Activated CD4-positive, CD25-positive, alpha-beta regulatory T cell (primary cell): ENCODE data around the gene NEGR1.
"Not testable (repeated sequence)": the region's sequence is repeated elsewhere in the genome, so short reads cannot be mapped to it uniquely, and the experiment has no call there.

Experiments used
- DNase-seq, 4 experiments: peaks; one replicate each; lab custom pipeline; 2025; lab: John Stamatoyannopoulos, UW

The NEGR1 gene

DNA sequence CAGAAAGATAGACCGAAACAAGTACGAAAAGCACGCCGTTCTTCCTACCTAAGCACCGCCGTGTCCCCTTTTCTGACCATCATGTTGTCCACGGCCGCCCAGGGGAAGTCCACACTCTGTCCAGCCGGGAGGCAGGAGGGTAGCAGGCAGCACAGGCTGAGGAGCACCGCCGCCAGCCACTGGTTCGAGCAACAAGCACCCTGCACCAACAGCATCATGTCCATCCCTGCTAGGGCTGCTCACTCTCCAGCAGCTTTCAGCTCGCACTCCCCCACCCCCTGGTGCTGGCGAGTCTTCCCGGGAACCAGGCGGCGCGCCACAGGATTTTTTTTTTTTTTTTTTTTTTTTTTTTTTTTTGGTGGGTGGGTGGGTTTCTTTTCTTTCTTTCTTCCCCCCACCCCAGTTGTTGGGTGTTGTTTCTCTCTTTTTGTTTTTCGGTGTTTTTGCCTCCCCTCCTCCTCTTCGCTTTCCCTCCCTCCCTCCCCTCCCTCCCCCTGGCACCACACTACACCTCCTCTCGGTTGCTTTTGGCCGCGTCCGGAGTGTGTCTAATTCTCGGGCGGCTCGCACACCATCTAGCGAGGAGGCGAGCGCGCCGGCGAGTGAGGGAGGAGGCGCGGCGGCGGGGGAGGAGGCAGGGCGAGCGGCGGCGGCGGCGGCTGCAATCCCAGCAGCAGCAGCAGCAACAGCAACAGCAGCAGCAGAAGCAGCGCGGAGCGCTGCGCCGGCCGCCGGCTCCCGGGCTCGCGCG lies at the start of gene NEGR1:
TSS of gene NEGR1 (minus strand) at position 269 of the 751 bp plus-strand sequence.
- peak in 1 of 4 experiments; percentile 12 for DNase-seq

DNA sequence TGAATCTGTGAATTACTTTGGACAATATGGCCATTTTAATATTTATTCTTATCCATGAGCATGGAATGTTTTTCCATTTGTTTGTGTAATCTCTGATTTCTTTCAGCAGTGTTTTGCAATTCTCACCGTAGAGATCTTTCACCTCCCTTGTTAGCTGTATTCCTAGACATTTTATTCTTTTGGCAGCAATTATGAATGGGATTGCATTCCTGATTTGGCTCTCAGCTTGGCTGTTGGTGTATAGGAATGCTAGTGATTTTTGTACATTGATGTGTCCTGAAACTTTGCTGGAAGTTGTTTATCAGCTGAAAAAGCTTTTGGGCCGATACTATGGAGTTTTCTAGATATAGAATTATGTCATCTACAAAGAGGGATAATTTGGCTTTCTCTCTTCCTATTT lies 44.2 kb upstream of the NEGR1 start:
- DNase-seq, result no peak

DNA sequence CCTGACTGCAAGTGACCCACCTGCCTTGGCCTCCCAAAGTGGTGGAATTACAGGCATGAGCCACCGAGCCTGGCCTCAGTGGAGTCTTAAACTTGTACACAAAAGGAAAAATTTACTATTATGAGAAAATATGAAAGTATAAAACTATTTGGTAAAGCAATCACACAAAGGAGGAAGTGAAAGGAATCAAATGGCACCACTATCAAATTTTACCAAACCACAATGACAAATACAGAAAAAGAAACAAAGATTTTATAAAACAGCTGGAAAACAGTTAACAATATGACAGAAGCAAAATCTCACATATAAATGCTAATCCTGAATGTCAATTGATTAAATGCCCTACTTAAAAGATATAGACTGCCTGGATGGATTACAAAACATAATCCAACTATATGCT lies 42.1 kb upstream of the NEGR1 start:
- no peak for DNase-seq

DNA sequence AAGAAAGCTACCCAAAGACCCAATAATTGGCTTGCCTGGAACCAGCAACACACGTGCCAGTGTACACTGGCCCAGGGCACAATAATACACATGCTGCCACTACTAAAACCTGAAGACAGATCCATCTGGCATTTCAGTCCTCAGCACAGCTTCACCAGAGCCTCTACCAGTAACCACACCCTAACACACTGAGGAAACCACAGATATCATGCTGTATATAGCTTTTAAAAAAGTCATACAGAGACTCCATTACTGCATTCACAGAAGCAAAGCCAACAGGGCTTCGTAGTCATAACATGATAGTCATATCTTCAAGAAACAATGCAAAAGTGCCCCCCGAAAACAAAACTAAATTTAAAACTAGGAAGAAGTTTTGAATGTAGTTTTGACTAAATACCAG lies 40.6 kb upstream of the NEGR1 start:
- DNase-seq, result no peak

DNA sequence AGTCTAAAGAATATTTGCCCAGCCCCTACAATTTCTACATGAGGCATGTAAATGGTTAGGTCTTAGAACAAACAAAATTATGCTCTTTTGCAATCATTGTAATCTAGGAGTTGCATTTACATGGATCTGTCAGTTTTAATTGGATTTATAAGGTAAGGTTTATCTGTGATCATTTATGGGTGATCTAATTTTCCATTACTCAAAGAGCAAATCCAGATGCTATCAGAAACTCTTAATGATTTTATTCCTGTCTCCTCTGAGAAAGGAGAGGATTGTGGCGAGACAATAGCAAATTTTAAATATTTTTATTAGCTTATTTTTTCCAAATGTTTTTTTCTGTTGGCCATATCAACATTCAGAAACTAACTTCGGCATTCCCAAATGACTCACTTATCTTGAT lies 14.2 kb upstream of the NEGR1 start:
- DNase-seq, result no peak

DNA sequence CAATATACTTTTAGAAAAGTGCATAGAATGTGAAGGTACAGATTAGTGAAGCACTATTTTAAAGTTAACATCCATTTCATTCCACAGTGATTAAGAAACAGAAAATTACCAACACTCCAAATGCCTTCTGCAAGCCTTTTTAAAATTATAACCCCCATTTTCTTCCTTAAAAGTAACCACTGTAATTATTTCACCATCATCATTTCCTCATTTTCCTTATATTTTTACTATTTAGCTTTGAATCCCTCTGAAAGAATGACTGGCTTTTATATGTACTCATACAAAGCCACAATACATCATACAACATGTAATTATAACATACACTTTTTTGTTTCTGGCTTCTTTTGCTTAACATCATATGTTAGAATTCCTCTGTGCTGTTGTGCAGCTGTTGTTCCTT lies 6.5 kb upstream of the NEGR1 start:
- no peak for DNase-seq

DNA sequence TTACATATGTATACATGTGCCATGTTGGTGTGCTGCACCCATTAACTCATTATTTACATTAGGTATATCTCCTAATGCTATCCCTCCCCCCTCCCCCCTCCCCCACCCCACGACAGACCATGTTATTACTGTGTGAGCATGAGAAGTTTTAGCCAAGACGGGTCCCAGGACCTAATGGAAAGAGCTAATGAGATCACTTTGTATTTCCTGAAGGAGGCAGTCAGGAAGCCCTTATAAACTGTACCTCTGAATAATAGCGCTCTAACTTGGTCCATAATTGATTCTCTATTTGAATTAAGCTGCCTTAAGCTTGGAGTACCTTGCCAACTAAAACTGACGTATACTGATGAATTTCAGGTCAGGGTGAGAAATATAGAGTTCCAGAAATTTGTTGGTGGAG lies 4.1 kb upstream of the NEGR1 start:
- DNase-seq, result no peak

DNA sequence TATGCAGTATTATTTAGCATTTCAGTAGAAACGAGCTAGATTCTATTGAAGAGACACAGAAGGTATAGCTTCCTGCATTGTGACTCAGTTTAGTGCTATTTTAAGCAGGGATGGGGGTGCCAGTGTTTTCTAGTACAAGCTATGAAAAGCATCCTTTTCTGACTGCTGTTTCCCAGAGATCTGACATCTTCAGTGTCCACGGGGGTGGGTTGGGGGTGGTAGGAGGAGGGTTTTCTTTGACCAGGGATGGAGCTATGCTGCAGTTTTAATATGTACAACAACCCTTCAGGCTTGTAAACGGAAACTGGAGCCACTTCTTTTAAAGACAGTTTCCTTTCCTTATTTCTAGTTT lies 2.7 kb upstream of the NEGR1 start:
- DNase-seq, result no peak

DNA sequence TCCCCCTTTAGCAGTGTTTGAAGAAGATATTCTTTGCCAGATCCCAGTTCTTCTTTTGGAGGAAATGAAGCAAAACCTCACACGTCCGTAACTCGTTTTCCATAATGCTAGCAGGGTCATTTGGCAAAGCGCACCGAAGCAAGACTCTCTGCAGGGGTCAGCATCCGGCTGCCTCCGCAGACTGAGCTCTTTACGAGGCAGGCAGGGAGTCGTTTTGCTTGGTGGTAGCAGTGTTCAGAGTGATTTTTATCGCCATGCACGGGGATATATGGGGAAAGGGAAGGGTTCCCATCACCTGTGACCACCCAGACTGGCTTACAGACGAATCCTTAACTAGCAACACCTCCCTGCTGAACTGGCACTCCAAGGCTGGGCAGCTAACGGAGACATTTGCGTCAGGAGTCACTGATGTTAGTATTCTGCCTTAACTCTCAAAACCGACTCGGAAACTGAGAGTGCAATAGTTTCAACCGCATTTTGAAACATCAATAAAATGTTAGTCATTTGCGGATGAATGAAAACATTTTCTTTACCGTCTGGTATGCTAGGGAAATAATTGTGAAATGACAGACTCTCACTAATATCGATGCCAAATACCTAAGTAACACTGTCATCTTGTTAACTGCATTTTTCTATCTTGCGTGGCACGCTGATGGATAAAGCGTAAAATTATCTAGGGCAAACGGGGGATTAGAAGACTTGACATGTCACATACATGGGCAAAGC lies 2.2 kb upstream of the NEGR1 start:
- DNase-seq, result no peak

DNA sequence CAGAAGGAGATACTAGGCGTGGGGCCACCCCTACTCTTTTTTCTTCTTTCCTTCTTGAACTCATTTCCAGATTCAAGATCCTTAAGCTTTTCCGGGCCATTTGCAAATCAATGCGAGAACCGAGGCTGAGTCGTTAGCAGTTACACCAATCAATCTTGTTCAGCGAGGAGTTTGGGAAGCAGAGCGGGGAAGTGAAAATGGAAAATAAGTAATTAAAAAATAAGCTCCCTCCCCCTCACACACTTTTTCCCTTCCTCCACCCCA lies 1.7 kb upstream of the NEGR1 start:
- DNase-seq, result no peak

DNA sequence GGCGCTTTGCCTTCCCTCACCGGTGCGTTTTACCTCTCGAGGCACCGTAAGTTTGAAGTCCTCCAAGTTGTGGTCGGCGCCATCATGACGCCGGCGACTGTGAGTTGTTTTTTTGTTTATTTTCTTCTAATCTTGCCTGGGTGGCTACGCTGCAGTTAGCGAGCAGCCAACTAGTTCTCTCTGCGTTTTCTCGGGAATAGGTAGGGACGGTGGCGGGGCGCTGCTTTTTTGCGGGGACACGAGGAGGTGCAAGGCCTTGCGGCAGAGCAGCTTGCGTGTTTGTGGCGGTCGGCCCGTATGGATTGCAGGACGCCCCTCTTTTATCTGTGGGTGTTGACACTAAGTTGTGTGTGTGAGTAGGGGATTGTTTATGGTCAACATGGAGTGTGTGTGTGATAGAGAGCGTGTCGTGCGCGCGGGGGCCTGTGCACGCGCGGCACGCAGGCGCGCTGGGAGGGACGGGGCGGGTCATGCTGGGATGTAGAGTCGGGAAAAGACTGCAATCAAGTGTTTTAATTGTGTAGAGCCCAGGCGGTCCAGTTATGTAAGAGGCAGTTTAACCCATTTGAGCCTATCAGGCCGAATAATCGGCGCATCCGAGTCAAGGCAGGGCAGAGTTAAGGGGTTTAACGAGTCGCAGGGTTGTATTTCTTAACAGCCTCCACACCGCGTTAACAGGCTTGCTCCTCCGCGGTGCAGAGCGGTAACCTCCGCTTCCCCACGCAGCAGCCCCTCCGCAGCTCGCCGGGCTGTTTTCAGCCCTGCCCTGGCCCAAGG lies 1.2 kb upstream of the NEGR1 start:
- DNase-seq, result no peak

DNA sequence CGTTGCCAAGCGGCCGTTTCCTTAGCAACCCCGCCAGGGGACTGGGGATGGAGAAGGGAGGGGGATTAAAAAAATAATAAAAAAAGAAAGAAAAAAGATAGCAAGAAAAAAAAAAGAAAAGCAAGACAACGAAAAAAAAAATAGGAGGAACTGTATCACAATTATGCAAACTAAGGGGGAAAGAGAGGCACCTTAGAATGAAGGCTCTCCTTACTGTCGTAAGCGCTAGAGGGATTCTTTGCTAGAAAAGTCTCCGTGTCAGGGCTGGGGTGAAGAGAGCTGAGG lies 625 bp upstream of the NEGR1 start:
- DNase-seq, result no peak

DNA sequence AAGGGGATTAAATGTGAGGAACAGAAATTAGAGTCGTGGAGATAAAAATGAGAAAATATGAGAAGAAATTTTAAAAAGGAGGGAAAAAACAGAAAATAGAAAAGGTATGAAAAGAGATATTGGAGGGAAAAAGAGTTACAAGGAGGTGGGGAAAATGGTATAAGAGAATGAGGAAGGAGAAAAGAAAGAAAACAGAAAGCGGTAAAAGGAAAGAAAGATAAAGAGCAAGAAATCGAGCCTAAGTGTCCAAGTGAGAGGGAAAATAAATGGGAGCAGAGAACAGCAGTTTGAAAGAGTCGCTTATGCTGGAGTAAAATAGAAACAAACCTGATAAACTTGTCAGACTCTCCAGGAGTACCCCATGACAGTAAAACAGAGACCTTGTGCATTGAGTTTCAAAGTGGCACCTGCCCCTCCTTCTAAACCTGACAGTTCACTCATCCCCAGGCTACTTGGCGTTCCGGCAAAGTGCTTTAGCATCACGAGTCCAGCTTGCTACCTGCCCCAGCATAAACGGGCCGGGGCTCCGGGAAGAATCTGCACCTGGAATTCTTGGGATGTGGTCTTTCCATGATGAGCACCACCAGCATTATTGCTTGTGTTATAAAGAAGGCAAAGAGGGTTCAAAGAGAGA lies 585 bp downstream of the NEGR1 start:
- no peak for DNase-seq

DNA sequence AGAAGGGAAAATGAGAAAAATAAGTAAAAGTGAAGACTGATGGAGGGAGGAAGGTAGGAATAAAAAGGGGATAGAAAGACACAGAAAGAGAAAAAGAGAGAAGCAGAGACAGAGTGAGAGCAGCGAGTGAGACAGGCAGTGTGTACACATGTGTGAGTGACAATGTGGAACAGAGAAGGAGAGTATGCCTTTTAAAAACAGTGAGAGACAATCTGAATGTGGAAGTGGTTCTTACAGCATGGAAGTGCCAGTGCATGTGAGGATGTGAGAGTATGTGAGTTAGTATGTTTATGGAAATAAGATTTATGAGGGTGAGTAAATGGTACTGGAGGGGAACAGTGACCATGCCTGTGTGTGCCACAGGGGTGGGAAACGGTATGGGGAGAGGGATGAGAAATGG lies 1.2 kb downstream of the NEGR1 start:
- no peak for DNase-seq

DNA sequence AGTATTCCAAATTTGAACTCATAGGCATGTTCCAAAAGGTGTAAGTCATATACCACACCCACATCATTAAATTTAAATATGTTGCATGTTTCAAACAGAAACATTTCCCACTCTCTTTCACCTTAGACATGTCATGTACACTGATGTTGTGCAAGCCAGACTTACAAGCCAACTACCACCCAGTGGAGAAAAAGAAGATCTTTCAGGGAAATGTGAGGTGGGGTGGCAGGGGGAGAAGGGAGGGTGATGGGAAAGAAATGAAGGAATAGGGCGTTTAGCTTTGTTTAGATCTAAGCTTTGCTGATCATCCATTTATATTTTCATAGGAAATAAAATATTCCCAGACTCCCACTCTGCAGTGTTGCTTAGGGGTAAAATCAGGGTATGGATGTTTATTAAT lies 1.6 kb downstream of the NEGR1 start:
- no peak for DNase-seq

DNA sequence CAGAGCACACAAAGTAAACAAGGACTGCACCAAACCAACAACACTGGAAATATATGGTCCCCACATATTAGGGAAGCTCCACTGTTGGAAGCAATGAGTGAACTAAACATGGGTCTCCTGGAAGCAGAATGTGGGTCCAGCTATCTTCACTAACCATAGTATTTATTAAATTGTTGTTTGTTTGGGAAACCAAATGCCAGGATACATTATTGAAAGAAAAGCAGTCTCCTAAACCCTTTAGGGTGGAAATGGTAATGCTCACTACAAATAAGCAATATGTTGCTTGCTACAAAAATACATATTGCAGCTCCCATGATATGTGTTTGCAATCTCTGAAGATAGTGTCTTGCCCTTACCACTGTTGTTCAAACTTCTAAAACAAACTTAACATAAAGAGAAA lies 2.2 kb downstream of the NEGR1 start:
- DNase-seq, result no peak

DNA sequence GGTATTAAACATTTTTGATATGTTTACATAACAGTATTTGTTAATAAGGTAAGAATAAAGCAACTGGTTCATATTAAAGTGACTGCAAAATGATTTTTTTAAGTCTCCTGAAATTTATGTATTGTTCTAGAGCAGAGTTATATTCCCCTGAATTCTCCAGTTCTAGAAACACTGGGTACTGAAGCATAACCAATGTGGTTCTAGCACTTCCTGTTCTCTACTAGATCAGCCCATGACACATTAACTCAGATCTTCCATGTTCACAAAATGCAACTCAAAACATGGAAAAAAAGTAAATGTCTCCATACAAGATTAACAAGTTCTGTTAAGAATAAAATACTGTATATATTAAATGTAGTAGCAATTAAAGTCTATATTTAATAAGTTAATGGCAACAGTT lies 3.9 kb downstream of the NEGR1 start:
- no peak for DNase-seq

DNA sequence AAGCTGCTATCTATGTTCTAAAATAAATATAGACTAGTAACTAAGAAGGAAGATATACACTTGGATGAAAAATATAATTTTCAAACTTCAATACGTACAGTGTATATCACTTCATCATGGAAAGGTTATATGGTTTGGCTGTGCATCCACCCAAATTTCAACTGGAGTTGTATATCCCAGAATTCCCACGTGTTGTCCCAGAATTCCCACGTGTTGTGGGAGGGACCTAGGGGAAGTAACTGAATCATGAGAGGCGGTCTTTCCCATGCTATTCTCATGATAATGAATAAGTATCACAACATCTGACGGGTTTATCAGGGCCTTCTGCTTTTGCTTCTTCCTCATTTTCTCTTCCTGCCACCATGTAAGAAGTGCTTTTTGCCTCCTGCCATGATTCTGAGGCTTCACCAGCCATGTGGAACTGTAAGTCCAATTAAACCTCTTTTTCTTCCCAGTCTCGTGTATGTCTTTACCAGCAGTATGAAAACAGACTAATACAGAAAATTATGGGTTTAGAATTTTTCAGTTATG lies 10.7 kb downstream of the NEGR1 start:
- no peak for DNase-seq

DNA sequence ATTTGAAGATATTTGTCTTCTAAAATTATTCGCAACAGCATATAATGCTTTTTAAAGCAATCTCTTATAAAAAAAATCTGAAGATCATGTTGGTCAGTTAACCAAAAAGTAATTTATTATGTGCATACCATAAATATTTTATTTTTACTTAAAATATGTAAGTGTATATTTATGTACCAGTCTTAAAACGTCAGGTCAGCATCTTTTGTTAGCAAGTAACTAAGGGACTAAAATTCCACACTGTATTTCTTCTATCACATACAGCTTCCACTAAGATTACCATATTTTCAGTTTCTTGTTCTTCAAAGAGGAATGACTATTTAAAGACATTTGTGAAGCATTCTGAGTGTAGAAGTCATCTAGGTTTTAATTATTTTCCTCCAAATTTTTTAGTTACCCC lies 19.6 kb downstream of the NEGR1 start:
- no peak for DNase-seq

DNA sequence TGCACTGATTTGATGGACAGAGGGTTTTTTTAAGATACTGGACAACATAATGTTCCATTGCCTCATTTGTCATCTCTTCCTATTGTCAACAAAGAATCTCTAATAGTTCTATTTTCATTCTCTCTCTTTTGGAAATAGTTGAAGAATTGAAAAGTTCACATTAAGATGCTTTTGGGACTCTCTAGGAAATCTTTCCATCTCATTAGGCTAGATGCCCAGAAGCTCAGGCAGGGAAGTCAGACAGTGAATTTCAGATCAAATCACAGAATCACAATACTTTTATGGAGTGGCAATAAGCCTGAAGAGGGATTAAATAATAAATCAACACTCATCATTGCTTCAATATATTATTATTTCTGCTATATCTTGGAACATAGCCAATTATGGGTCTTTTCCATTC lies 29.2 kb downstream of the NEGR1 start:
- DNase-seq, result no peak

DNA sequence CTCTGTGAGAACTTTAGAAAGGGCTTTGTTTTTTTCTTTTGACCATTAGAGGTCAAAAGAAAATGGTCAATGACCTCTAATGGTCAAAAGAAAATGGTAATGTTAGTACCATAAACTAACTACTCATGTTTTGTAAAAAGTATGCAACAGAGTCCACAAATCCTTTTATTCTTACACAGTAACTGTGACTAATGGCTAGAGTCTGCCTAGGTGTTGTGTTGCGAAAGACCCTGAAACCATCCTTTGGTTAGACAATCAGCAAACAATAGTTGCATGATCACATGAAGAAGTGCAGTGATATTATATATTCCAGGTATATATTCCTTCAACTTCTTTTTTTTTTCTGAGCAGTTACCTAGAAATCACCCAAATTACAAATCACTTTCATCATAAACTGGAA lies 40.9 kb downstream of the NEGR1 start:
- no peak for DNase-seq

DNA sequence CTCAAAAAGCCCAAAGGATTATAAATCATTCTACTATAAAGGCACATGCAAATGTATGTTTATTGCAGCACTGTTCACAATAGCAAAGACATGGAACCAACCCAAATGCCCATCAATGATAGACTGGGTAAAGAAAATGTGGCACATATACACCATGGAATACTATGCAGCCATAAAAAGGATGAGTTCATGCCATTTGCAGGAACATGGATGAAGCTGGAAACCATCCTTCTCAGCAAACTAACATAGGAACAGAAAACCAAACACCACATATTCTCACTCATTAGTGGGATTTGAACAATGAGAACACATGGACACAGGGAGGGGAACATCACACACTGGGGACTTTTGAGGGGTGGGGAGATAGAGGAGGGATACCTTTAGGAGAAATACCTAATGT lies 46.4 kb downstream of the NEGR1 start:
- DNase-seq, result not testable (repeated sequence)

DNA sequence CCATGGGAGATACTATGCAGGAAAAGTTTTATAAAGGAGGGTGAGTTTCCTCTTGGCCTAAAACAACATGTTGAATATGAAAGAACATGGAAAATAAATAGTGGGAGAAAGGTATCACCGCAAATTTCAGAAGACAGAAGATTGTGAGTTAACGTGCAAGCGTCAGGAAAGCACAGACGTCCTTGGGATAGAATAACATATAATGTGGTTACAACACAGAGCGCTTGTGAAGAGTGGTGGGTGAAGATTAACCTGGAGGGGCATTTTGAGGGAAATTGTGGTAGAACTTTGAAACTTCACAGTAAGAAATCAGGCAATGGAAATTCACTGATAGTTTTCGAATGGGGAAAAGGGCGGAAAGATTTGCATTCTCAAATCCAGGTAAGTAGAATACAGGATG lies 47.3 kb downstream of the NEGR1 start:
- no peak for DNase-seq
